Endothelial cell of hepatic sinusoid (primary cell): ENCODE data around the gene MYH9.
"Not testable (repeated sequence)": the region's sequence is repeated elsewhere in the genome, so short reads cannot be mapped to it uniquely, and the experiment has no call there.

Experiments
- in situ Hi-C: cut with HindIII; loops from 2 replicates; pipeline ENCODE4 v1.10.0; 2017; ENCODE audit warnings: low sequenced_read_pairs

MYH9 gene

DNA sequence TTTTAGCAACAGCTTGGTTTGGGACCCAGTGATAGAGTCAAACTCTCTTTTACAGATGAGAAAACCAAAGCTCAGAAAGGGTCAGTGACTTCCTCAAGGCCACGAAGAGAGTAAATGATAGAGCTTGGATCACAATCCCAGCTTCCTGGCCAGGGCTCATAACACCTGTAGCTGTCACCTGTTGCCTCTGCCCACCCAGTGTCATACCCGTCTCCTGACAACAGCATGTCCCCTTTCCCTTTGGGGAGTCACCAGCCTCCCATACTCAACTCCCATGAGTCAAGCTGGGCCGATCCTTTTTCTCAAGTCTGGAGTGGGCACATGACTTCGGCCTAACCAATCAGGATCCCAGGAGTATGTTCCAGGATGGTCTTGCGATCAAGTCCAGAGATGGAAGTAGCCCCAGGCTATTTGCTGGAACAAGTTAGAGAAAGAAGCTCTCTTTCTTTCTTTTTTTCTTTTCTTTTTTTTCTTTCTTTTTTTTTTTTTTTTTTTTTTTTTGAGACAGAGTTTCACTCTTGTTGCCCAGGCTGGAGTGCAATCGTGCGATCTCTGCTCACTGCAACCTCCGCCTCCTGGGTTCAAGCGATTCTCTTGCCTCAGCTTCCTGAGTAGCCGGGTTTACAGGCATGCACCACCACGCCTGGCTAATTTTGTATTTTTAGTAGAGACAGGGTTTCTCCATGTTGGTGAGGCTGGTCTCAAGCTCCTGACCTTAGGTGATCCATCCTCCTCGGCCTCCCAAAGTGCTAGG is 27.8 kb upstream of the MYH9 start:
- in situ Hi-C loops, result no loop called here

- in situ Hi-C loops, result no loop called here
Measured at GRCh38 chr22:36413022-36413775, 25.4 kb upstream of the MYH9 start.

DNA sequence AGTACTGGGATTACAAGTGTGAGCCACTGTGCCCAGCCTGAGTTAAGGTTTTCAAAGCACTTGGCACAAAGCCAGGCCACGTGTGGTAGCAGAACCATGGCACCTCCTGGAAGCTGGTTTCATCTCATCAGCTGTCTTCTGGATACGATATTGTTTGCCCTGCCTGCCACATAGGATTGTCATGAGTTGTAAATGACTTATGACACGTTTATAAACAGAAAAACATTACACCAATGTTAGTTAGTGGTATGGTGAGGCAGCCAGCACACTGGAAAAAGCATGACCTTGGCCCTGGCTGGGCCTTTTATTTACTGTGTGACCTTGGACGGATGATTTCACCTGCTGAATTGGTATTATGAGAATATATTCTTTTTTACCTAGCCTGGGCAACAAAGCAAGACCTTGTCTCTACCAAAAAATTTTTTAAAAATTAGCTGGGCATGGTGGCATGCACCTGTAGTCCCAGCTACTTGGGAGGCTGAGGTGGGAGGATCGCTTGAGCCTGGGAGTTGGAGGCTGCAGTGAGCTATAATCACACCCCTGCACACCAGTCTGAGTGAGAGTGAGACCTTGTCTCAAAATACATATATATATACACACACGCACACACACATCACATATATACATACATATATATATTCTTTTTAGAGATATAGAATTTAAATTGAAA is 24.0 kb upstream of the MYH9 start:
- in situ Hi-C loops, result no loop called here

DNA sequence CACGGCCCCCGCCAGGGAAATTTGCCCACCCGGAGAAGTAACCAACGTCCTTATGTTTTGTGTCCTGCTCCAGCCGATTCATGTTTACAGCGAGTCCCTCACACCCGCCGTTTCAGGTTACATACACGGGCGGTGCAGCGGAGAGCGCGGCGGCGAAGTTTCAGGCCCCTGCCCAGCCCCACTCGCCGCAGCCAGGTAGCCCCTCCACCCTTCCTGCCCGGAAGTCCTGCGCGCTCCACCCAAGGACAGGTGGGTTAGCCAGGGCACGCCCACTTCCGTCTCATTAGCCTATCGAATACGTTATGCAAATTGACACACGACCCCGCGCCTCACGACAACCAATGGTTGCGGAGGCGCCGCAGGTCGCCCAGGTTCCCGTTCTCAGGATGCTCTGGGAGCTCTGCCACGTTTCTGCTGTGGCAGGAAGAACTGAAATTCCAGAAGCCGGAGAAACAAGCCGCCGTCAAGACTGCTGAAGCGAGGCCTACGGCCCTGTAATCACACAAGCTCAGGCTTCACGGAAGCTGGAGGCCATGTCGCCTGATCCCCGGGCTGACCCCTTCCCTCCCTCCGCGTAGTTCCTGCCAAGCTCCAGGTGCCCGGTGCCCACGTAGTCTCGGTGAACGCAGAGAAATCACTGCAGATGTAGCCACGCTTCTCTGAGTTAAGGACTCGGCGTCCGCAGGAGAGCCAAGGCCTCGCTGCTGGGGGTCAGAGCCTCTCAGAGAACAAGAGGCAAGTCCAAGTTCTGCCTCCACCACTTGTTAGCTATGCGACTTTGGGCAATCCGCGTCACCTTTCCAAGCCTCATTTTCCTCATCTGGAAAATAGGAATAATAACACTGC is 22.4 kb upstream of the MYH9 start:
- in situ Hi-C loops, result loop anchor here (10.0 kb wide), 1 partner anchor 165 kb away; no protein-coding TSS in a partner anchor

DNA sequence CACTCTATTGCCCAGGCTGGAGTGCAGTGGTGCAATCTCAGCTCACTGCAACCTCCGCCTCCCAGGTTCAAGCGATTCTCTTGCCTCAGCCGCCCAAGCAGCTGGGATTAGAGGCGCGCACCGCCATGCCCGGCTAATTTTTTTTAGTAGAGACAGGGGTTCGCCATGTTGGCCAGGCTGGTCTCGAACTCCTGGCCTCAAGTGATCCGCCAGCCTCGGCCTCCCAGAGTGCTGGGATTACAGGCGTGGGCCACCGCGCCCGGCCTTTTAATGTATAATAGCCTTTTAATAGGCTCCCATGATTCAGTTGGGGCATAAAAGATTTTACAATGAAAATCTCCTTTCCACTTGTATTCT is 21.8 kb upstream of the MYH9 start:
- in situ Hi-C loops, result loop anchor here (10.0 kb wide), 1 partner anchor 165 kb away; no protein-coding TSS in a partner anchor

- in situ Hi-C loops, result loop anchor here (10.0 kb wide), 1 partner anchor 164 kb away; no protein-coding TSS in a partner anchor
Measured at GRCh38 chr22:36409056-36409455, 21.3 kb upstream of the MYH9 start.

- in situ Hi-C loops, result loop anchor here (10.0 kb wide), 1 partner anchor 162 kb away; no protein-coding TSS in a partner anchor
Measured at GRCh38 chr22:36406721-36407120, 19.0 kb upstream of the MYH9 start.

GRCh38 chr22:36405671-36406538 is 18.1 kb upstream of the MYH9 start:
- in situ Hi-C loops, result loop anchor here (10.0 kb wide), 1 partner anchor 161 kb away; no protein-coding TSS in a partner anchor

GRCh38 chr22:36405221-36405661 is 17.5 kb upstream of the MYH9 start:
- in situ Hi-C loops, result loop anchor here (10.0 kb wide), 1 partner anchor 160 kb away; no protein-coding TSS in a partner anchor

DNA sequence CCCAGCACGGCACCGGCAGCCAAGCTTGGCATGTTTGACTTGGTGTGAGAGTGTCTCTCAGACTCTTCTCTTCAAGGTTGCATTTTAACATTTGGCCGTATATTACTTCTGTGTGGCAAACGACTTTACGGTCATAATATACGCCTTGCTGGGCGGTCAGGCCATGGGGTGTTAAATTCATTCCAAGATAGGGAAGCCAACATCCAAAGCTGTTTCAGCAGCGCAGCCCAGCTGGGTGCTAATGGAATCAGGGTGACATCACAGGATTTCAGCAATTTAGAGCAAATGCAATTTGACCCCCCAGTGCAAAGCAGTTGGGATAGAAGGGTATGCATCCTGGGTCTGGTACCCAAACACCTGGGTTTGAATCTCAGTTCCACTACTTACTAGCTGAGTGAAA is 16.7 kb upstream of the MYH9 start:
- in situ Hi-C loops, result loop anchor here (10.0 kb wide), 1 partner anchor 160 kb away; no protein-coding TSS in a partner anchor

DNA sequence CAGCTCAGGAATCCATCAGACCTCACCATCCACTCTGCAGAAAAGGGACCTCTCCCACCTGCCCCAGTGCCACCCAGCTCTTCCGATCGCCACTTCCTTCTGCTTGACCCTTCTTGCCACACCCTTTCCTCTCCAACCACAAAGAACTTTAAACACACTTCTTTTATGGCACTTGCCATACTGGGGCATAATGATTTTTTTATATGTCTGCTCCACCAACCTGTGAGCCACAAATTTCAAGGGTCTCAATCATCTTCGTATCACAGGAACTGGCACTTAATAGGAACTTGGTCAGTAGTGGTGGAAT is 11.7 kb upstream of the MYH9 start:
- in situ Hi-C loops, result no loop called here

- in situ Hi-C loops, result no loop called here
Measured at GRCh38 chr22:36398601-36399471, 11.1 kb upstream of the MYH9 start.

- in situ Hi-C loops, result no loop called here
Measured at GRCh38 chr22:36397131-36398093, 9.6 kb upstream of the MYH9 start.

GRCh38 chr22:36395915-36396314 is 8.1 kb upstream of the MYH9 start:
- in situ Hi-C loops, result no loop called here

- in situ Hi-C loops, result no loop called here
Measured at GRCh38 chr22:36395055-36395849, 7.5 kb upstream of the MYH9 start.

- in situ Hi-C loops, result no loop called here
Measured at GRCh38 chr22:36391638-36392037, 3.9 kb upstream of the MYH9 start.

- in situ Hi-C loops, result not testable (repeated sequence)
Measured at GRCh38 chr22:36389122-36389521, 1.4 kb upstream of the MYH9 start.
